Activated T-cell treated with anti-CD3 and anti-CD28 coated beads, Interleukin-2, amount 50 U/mL, for 48 hours (primary cell): ENCODE data around the gene BICC1.
"Not testable (repeated sequence)": the region's sequence is repeated elsewhere in the genome, so short reads cannot be mapped to it uniquely, and the experiment has no call there.

Experiments used
- DNase-seq, 2 experiments: peaks; one replicate each; pipeline ENCODE4 v3.0.0-alpha.2; 2020

BICC1 gene

DNA sequence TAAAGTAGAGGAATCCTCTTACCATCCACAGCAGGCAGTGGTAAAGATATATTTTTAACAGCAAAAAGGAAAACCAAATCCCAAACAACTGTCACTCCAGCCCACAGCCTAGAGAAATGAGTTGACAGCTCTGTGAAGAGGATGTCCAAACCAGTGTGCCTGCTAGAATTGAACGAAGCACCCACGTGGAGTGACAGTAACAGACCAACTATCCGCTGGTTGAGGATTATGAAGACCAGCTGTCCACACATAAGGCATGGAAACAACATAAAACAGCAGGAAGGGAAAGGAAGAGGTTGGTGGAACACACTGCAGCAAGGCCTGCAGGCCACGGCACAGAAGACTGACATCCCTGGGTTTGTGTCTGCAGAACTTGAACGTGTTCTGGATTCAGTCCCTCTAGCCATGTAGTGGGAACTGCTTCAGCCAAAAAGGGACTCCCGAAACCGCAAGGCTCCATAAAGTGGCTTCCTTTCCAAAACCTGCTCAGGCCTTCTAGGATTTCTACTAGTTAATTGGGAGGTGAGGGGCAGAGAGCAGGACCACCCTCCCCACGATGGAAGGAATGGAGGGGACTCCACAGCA is 324.4 kb downstream of the BICC1 start:
- DNase-seq: no peak

DNA sequence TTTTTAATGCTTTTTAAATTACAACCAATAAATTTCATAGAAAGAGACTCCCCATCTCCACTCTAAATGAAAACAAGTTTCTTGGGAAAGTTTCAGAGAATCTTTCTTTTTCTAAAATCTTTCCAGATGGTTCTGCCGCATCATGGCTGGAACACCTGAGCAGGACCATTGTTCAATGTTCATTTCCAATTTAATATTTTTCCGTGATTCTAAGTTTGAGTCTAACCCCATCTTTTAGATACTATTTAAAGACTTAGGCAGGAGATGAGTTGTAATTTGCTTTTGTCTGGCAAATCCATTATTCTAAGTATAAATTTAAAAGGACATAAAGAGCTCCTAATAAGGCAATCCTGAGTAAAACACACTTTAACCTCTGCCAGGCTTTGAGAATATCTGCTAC is 325.2 kb downstream of the BICC1 start:
- no peak for DNase-seq

DNA sequence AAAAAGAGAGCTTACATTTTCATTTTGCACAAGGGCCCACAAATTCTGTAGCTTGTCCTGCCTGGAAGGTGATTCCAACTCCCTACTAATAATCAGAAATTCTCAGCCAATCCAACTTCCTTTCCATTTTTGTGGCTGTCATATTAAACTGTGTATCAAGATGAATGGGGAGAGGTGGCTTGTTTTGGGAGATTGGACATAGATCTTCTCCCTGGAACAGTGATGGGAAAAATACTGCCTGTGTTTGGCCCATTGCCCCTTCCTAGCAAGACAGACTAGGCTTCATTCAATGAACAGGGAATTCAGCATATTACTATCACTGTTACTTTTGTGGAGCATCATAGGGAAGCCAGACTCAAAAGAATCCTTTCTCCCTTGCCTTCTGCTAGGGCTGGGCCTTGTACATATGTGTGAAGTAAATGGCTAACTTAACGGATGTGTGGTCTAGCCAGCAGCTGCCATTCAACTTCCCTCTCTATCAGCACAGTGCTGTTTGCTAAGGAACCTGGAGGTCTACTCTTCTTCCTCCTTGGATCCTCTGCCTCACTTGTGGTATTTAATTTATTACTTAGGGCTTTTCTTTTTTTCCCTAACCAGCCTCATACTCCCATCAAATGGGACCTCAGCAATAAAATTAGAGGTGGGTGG is 326.0 kb downstream of the BICC1 start:
- no peak for DNase-seq

DNA sequence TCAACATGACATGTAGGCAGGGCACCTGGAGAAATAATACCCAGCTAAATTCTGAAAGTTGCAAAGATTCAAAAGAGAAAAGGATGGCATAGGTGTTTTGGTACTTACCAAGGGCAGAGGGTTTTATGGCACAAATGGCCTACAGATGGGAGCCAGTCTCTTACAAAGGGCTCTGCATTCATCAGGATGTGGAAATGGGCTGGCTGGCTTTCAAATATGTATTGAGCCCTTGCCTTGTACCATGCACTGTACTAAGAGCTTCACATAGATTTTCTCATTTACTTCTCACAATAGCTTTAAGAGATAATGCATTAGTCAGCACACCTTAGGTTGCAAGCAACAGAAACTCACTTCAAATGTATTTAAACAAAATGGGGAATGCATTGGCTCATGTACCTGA is 327.1 kb downstream of the BICC1 start:
- no peak for DNase-seq

DNA sequence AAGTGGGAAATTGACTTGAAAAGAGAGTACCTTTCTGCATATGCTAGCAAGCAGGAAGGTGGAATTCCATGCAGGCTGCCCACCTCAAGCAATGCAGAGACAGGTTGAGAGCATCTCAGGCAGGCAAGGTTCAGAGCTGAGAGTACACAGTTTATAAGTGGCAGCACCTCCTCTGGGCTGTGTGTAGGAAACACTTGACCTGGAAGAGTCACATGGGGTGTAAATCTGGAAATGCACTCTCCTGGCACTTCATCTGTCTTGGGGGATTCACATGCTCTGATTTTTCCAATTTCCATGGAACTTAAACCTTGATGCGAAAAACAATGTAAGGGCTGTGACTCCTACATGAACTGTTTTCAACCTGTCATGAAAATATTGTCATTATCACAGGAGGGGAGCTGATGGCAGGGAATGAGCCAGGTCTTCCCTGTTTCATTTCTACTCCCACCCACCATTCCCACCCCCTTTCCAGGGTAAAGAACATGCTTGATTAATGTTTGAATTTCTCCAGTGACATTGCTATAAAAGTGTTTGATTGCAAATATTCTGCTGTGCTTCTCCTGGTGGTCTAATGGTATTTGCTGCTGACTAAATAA is 328.3 kb downstream of the BICC1 start:
- DNase-seq: no peak

DNA sequence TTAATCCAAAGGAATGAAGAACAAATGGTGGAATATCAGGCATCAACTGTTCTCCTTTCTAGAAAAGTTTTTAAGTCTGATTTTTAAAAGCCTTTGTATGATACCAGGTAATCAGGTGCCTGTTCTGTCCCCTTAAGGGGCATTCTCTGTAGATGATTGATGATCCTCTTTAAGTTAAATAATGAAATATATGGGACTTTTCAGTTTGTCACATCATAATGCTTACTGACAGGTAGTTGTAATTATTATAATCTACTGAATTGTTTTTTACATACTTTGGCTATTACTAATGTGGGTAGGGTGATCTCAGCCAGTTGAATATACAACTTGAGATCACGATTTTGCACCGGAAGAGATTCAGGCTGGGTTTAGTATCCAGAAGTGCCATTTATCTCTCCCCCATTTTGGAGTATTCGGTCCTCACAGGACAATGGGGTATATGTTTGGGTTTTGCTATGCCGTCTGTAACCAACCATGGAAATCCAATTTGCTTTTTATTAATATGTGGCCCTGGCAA is 330.2 kb downstream of the BICC1 start:
- no peak for DNase-seq

DNA sequence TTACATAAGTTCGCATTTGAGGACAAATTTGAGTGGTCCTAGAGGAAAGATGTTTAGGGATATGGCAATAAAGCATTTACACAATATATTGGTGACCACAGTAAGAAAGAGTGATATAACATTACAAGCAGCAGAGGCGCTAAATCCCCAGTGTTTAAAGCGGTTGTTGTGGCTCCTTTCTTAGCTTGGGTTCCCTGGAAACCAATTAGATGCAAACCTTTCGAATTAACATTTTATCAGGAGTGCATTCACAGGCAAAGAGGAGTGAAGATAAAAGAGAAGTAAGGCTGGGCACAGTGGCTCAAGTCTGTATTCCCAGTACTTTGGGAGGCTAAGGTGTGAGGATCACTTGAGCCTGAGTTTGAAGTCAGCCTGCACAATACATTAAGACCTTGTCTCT is 331.1 kb downstream of the BICC1 start:
- no peak for DNase-seq

DNA sequence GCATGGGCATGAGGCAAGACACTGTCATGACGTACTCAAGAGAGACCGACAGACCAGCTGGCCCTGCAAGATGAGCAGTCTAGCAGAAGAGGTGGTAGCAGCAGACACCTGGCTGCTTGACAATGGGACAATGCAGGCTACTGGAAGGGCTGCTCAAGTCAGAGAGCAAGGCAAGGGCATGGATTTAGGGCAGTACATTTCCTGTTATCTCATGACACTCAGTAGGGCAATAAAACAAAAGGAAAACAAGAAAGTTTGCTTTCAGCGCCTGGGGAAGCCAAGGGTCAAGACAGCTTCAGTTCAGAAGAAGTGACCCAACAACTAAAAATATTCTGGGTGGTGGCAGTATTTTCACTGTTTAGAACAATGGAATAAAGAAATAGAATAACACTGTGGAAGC is 332.0 kb downstream of the BICC1 start:
- no peak for DNase-seq

DNA sequence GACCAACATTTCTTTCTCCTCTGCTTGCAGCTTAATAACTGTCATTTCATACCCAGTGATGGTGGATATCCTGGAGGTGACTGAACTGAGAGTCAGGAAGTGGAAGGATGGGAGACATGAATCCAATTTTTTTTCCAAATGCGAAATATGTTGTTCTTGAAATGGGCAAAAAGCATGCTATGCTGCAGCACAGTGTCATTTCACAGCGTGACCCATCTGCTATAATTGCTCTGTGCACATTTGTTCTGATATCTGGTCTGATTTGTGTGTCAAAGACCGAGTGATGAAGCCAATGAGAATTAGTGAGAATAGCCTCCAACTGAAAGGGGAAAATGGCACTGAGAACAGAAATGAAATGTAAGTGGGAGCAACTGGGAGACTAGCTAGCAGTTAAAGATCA is 334.2 kb downstream of the BICC1 start:
- no peak for DNase-seq

DNA sequence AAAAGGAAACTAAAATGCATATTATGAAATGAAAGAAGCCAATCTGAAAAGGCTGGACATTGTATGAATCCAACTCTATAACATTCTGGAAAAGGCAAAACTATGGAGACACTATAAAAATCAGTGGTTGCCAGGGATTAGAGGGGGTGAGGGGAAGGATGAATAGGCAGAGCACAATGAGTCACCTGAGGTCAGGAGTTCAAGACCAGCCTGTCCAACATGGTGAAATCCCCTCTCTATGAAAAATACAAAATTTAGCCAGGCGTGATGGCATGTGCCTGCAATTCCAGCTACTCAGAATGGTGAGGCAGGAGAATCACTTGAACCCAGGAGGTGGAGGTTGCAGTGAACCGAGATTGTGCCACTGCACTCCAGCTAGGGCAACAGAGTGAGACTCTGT is 338.9 kb downstream of the BICC1 start:
- DNase-seq: no peak

DNA sequence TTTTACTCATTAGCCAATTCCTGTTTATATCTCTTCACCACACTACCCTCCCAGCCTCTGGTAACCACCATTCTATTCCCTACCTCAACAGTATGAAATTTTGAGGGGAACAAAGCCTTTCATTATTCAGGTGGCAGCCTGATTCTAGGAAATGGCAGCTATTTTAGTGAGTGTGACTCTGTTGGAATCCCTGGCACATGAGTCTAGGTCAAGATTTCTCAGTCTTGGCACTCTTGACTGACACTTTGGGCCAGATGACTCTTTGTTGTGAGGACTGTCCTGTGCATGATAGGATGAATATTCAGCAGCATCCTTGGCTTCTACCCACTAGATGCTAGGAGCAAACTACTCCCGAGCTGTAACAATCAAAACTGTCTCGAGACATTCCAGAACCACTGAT is 341.0 kb downstream of the BICC1 start:
- no peak for DNase-seq

DNA sequence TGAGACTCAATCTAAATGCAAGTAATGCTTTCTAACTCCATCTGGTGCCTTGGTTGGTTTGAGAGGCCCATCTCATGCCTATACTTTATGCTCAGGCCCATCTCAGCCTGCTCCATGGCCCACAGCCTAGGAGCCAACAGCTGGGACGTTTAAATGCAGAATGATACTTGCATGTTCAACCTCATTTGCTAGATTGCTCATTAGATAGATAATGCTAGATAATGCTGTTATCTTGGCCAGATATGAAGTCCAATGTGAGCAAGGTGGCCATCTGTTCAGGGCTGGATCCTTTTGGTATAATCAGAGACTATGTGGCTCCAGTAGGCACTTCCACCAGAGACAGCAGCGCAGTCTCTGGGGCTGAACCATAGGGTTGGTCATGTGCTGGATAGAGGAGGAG is 342.1 kb downstream of the BICC1 start:
- no peak for DNase-seq

DNA sequence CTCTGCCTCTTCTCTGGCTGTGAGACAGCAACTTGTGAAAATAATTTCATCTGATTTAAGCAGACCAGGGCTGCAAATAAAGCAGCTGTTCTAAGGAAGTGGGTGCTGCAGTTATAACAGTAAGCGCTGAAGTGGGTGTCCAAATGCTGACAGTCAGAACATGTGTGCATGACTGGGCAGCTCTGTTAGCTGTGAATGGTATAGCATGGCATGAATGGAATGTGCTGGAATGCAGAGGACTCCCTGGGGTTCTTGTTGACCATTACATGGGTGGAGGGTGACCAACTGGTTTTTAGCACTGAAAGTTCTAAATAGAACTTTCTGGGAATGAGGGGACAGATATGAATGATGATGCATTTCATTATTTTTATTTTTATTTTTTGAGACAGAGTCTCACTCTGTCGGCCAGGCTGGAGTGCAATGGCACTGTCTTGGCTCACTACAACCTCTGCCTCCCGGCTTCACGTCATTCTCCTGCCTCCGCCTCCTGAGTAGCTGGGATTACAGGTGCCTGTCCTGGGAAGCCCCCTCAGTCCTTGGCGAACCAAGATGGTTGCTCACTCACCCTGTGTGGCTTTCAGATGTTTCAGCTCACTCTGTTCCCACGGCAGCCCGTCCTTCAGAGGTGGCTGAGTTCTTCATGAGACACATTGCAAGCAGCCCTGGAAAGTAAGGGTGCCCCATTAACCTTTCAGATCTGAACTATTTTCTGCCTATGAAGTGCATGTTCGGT is 344.0 kb downstream of the BICC1 start:
- no peak for DNase-seq

DNA sequence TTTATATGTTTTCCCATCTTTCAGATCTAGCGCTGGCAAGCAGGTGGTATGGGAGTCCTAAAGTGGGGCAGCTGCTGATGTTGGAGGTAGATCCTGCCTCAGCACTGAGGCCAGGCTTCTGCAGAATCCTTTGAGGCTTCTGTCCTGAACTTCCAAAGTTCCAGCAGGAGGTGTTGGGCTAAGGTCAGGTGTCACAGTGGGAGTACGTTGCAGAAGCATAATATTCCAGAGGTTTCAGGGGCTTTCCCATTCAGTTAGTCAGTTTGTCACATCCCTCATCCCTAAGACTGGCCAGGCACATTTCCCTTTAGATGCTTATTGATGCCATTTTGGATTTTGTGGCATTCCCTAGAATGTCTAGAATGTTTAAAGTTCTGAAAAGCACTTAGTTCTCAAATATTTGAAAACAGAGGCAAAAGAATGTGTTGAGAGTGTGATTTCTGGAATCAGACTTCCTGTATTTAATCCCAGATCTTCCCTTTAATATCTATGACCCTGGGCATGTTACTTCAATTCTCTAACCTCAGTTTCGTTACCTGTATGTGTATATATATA is 344.7 kb downstream of the BICC1 start:
- no peak for DNase-seq

DNA sequence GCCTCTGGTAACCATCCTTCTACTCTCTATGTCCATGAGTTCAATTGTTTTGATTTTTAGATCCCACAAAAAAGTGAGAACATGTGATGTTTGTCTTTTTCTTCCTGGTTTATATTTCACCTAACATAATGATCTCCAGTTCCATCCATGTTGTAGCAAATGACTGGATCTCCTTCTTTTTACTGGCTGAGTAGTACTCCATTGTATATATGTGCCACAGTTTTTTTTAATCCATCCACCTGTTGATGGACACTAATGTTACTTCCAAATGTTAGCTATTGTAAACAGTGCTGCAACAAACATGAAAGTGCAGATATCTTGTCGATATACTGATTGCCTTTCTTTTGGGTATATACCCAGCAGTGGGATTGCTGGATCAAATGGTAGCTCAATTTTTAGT is 345.5 kb downstream of the BICC1 start:
- not testable (repeated sequence) for DNase-seq

DNA sequence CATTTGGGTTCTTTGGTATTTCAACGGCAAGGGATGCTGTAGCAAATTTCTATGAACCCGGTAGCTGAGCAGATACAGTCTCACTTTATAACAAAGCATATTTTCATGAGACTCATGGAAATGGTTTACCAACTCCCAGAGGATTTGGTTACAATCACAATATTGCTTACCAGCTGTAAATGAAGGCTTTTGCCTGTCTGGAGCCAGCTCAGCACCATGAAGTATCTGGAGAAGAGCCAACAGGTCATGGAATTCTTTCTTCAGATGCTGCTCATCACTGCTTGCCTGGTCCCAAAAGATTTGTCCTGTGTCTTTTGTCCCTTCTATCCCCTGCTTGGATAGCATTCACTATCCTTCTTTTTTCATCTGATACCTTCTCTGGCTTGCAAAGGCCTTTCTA is 346.9 kb downstream of the BICC1 start:
- no peak for DNase-seq

DNA sequence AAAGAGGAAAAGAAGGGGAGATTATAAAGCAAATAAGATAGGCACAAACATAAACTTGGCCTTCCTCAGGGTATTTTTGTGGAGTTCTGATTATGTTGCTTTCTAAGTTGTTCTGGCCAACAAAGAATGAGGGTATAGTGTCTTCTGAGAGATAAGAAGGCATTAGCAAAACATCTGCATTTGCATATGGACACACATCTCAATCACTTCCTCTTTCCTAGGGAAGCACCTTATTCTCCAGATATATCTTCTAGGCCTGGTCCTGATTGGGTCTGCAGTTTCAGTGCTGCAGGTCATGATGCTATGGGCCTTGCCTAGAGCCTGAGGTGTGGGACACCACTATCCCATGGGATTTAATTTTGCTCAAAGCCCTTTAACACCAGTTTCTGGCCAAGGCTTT is 355.0 kb downstream of the BICC1 start:
- DNase-seq: no peak

DNA sequence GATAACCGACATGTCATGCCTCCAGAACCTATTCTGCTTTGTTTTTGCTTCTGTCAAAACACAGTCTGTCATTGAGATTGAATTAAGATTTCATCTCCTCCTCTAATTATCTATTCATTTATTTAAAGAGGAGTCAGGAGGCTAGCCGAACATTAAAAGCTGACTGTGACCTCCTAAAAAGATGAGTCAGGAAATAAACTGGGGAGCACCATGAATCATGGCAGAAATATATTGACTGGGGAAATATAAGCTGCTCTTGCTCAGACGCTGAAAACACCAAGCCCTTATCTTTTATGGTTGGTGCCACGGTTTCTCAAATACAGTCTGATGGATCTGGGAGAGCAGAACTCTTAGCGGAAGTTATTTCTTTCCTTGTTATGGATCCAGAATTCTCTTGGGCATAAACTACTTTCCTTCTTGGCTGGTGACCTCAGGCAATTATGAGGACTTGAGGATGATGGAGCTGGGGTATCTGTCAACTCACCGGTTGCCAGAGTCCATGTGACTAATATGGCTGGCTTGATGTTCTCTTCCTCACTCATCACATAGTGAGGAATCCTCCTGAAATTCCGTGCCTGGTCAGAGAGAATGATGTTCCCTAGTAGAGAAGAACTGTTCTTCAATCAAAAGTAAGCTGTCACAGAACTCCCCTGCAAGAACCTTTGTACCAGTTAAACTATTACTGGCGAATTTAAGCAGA is 356.2 kb downstream of the BICC1 start:
- no peak for DNase-seq

DNA sequence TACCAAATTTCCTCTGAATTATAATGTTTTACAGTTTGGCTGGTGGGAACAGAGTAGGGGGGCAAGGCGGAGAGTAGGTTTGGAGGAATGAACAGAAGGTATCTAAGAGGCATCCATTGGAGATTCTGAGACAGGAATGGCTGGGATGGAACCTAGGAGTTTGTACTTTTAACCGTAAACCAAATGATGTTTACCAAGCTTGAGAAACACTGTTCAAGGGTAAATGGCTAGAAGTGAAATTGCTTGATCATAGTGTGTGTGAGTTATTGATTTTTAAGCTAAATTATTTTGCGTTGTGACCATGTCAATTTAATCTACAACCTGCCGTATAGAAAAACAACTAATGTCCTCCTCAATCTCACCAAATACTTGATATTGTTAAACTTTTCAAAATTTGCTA is 357.4 kb downstream of the BICC1 start:
- DNase-seq: no peak

DNA sequence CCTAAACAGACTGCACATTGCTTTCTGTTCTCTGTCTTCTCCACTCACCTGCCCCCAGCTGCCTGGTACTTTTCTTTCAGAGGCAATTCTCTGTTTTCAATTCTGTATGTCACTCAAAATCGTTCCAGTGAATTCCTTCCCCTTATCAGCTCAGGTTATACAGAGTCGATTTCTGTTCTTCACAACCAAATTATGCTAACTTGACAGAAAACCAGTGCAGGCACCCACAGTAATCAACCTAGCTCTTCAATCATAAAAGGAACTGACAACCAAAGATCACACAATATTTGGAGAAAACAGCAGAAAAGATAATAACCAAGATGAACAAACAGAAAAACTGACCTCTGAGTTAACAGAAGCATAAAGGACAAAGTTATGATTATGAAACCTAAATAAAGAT is 360.5 kb downstream of the BICC1 start:
- DNase-seq: no peak
